ENCODE measurements around the gene CTPS1.

The CTPS1 gene

GRCh38 chr1:40979241-40980067, at the start of gene CTPS1:
CTPS1 (plus strand) TSS chr1:40979696; CDS start chr1:40983291, 3,595 bp downstream.
- DNase-seq: peak; percentile 95

GRCh38 chr1:40930174-40930964, 49.1 kb upstream of the CTPS1 start:
- DNase-seq: no peak

GRCh38 chr1:40931601-40932000, 47.9 kb upstream of the CTPS1 start:
- no peak for DNase-seq

- DNase-seq: no peak
These were observed 47.5 kb upstream of the CTPS1 start for GRCh38 chr1:40932006-40932405.

GRCh38 chr1:40936931-40937339, 42.6 kb upstream of the CTPS1 start:
- no peak for DNase-seq

GRCh38 chr1:40938393-40938792, 41.1 kb upstream of the CTPS1 start:
- DNase-seq: no peak

- DNase-seq: no peak
These were observed 40.0 kb upstream of the CTPS1 start for GRCh38 chr1:40939320-40940059.

- no peak for DNase-seq
These were observed 35.2 kb upstream of the CTPS1 start for GRCh38 chr1:40944326-40944725.

GRCh38 chr1:40944841-40945430, 34.6 kb upstream of the CTPS1 start:
- no peak for DNase-seq

GRCh38 chr1:40945491-40945973, 34.0 kb upstream of the CTPS1 start:
- no peak for DNase-seq

- DNase-seq: peak; percentile 22
These were observed 30.6 kb upstream of the CTPS1 start for GRCh38 chr1:40948741-40949443.

GRCh38 chr1:40949563-40949962, 29.9 kb upstream of the CTPS1 start:
- DNase-seq: no peak

GRCh38 chr1:40951943-40952743, 27.4 kb upstream of the CTPS1 start:
- DNase-seq: peak; percentile 45

GRCh38 chr1:40952744-40953315, 26.7 kb upstream of the CTPS1 start:
- no peak for DNase-seq

- DNase-seq: no peak
These were observed 24.9 kb upstream of the CTPS1 start for GRCh38 chr1:40954626-40955025.

GRCh38 chr1:40955266-40955665, 24.2 kb upstream of the CTPS1 start:
- no peak for DNase-seq

GRCh38 chr1:40956407-40956806, 23.1 kb upstream of the CTPS1 start:
- no peak for DNase-seq

- DNase-seq: no peak
These were observed 21.3 kb upstream of the CTPS1 start for GRCh38 chr1:40958210-40958609.

- DNase-seq: no peak
These were observed 14.0 kb upstream of the CTPS1 start for GRCh38 chr1:40965531-40965930.

GRCh38 chr1:40966417-40966816, 13.1 kb upstream of the CTPS1 start:
- DNase-seq: no peak

GRCh38 chr1:40969445-40969844, 10.1 kb upstream of the CTPS1 start:
- DNase-seq: no peak

All from CD4-positive, alpha-beta T cell treated with Interleukin-15 for 1 hour (primary cell).